Testis (tissue), 3 donors: ENCODE data around the gene SNX19. TPM values are rescaled to one million over a fixed set of nuclear protein-coding genes. Genes with fewer than 3 reads are reported as not detected.

Source experiments
- DNase-seq: peaks from one replicate; pipeline ENCODE4 v3.0.0-alpha.2; 2019
- H3K27ac ChIP-seq, 2 donors: fragments of 200-600 bp; sonication (generic); one replicate each; pipeline ENCODE4 v1.5.1; 2019
- H3K27me3 ChIP-seq: fragments of 200-600 bp; sonication (generic); one replicate; pipeline ENCODE4 v1.5.1; 2019
- H3K36me3 ChIP-seq: fragments of 200-600 bp; sonication (generic); one replicate; pipeline ENCODE4 v1.5.1; 2017; ENCODE audit warnings: low read depth; ENCODE audit errors: missing control alignments
- H3K4me1 ChIP-seq: fragments of 200-600 bp; sonication (generic); one replicate; pipeline ENCODE4 v1.5.1; 2019
- H3K4me3 ChIP-seq, 2 donors: fragments of 200-600 bp; sonication (generic); one replicate each; pipeline ENCODE4 v1.5.1; 2017 to 2019
- H3K9me3 ChIP-seq: fragments of 200-600 bp; sonication (generic); one replicate; pipeline ENCODE4 v1.5.1; 2017
- CTCF ChIP-seq, 3 experiments: fragments of 450-650 bp in 2 of 3; fragments of 200-600 bp in 1 of 3; sonication (generic) in 1 of 3; IDR thresholded peaks; one replicate each; pipeline ENCODE4 v1.5.1; 2016 to 2019; ENCODE audit warnings: antibody characterized with exemption in 3 of 3, mild to moderate bottlenecking in 2 of 3, moderate library complexity in 1 of 3
- POLR2A ChIP-seq: fragments of 450-650 bp; IDR thresholded peaks from one replicate; pipeline ENCODE4 v1.6.1; 2017; ENCODE audit warnings: antibody characterized with exemption, mild to moderate bottlenecking, moderate library complexity
- WGBS, 2 donors: methylation state at CpG; one replicate each; pipeline ENCODE4 v1.1.5; 2018; 5-methylcytosine and 5-hydroxymethylcytosine counted together
- intact Hi-C: fragments of 100-400 bp; cut with DNase I; formaldehyde crosslinking; loops from one replicate; pipeline ENCODE4 v1.15.1; 2023; ENCODE audit warnings: low total_unique reads
- polyA plus RNA-seq: library from polyadenylated mRNA; stranded (reverse); fragments of 350-450 nt; fragmentation: Illumina TruSeq; extraction: RNeasy Lipid Tissue Mini Kit (QIAGEN cat#74804); gene quantifications from one replicate; pipeline ENCODE4 v1.2.3, GENCODE V29; 2014; ENCODE audit warnings: low read depth, low replicate concordance; ENCODE audit not compliant: insufficient read depth
- total RNA-seq, 2 donors: library from RNA; depleted of rRNA; stranded (reverse); fragments of >200 nt; gene quantifications; one replicate each; pipeline ENCODE4 v1.2.3, GENCODE V29; 2016

Gene SNX19
- total and polyA plus RNA-seq, 3 donors from 2014 or later: 131 to 153 (median 144) TPM

GRCh38 chr11:130848361-130849214, 67.7 kb downstream of the SNX19 start:
- H3K27me3 ChIP-seq: no peaks in the 10 kb centered on the region
- no peaks in the 10 kb centered on the region for H3K36me3 ChIP-seq
- DNase-seq: no peak
- H3K27ac ChIP-seq: no peak overlapping the region
- no peak overlapping the region for H3K4me3 ChIP-seq
- TF ChIP-seq POLR2A (no peak), CTCF (IDR thresholded peaks at IDR 0.05) (no peak)
- H3K9me3 ChIP-seq: no peaks in the 10 kb centered on the region
- no peaks in the 10 kb centered on the region for H3K4me1 ChIP-seq
- intact Hi-C loops: no loop called here
- WGBS, 2 donors: 71 to 94% methylated on average over 6 of the region's 6 CpGs

- Histone ChIP-seq H3K4me1 (no peaks in the 10 kb centered on the region), H3K27me3 (no peaks in the 10 kb centered on the region), H3K27ac (no peak overlapping the region), H3K36me3 (no peaks in the 10 kb centered on the region), H3K9me3 (no peaks in the 10 kb centered on the region), H3K4me3 (no peak overlapping the region)
- WGBS, 2 donors: 82 to 91% methylated on average over 8 of the region's 8 CpGs
- no peak for DNase-seq
- intact Hi-C loops: no loop called here
- no peak for TF ChIP-seq POLR2A
- TF ChIP-seq CTCF (IDR thresholded peaks at IDR 0.05): no peak
Measured at GRCh38 chr11:130847517-130847916, 68.8 kb downstream of the SNX19 start.

- Histone ChIP-seq H3K4me3 (no peak overlapping the region), H3K27me3 (no peaks in the 10 kb centered on the region), H3K27ac (no peak overlapping the region), H3K36me3 (no peaks in the 10 kb centered on the region), H3K9me3 (no peaks in the 10 kb centered on the region), H3K4me1 (no peaks in the 10 kb centered on the region)
- WGBS, 2 donors: 61 to 64% methylated on average over 2 of the region's 2 CpGs
- no peak for TF ChIP-seq CTCF (IDR thresholded peaks at IDR 0.05)
- TF ChIP-seq POLR2A: no peak
- no peak for DNase-seq
- intact Hi-C loops: no loop called here
Measured at GRCh38 chr11:130846606-130847005, 69.7 kb downstream of the SNX19 start.

GRCh38 chr11:130842001-130842400, 74.3 kb downstream of the SNX19 start:
- TF ChIP-seq CTCF (IDR thresholded peaks at IDR 0.05) (no peak), POLR2A (no peak)
- WGBS, 2 donors: 81 to 90% methylated on average over 1 of the region's 1 CpG
- Histone ChIP-seq H3K36me3 (no peaks in the 10 kb centered on the region), H3K4me3 (no peak overlapping the region), H3K27me3 (no peaks in the 10 kb centered on the region), H3K4me1 (no peaks in the 10 kb centered on the region), H3K9me3 (no peaks in the 10 kb centered on the region), H3K27ac (no peak overlapping the region)
- no peak for DNase-seq
- intact Hi-C loops: no loop called here

GRCh38 chr11:130840679-130841078, 75.6 kb downstream of the SNX19 start:
- Histone ChIP-seq H3K4me3 (no peak overlapping the region), H3K27me3 (no peaks in the 10 kb centered on the region), H3K9me3 (no peaks in the 10 kb centered on the region), H3K4me1 (no peaks in the 10 kb centered on the region), H3K27ac (no peak overlapping the region), H3K36me3 (no peaks in the 10 kb centered on the region)
- DNase-seq: no peak
- 55 to 69% methylated on average over 3 of the region's 3 CpGs for WGBS, 2 donors
- intact Hi-C loops: no loop called here
- TF ChIP-seq POLR2A: no peak
- no peak for TF ChIP-seq CTCF (IDR thresholded peaks at IDR 0.05)
